T-helper 1 cell treated with Interleukin-12 subunit alpha and Interleukin-12 subunit beta and Interleukin-4 antibody, amounts not matched to agents 30 μg/mL and 1 μg/mL, for 36 hours (primary cell): Measurements from ENCODE around the gene PAK1.
A peak's percentile ranks its signal among the peaks of the same experiment; 100 is the strongest.

Source experiments
- H3K27ac Mint-ChIP-seq: one replicate; pipeline ENCODE4 v1.8.0; 2021; ENCODE audit warnings: mild to moderate bottlenecking, mixed read lengths
- H3K27me3 Mint-ChIP-seq: one replicate; pipeline ENCODE4 v1.8.0; 2021; ENCODE audit warnings: low read depth, mixed read lengths
- H3K36me3 Mint-ChIP-seq: one replicate; pipeline ENCODE4 v1.8.0; 2021; ENCODE audit warnings: low read depth, mixed read lengths
- H3K4me1 Mint-ChIP-seq: one replicate; pipeline ENCODE4 v1.8.0; 2021; ENCODE audit warnings: low read depth, mixed read lengths
- H3K4me3 Mint-ChIP-seq: one replicate; pipeline ENCODE4 v1.8.0; 2021; ENCODE audit warnings: mild to moderate bottlenecking, moderate library complexity, mixed read lengths
- H3K9me3 Mint-ChIP-seq: one replicate; pipeline ENCODE4 v1.8.0; 2021; ENCODE audit warnings: mixed read lengths

Gene PAK1

GRCh38 chr11:77436506-77436905 lies 37.4 kb downstream of the PAK1 start:
- no peak overlapping the region for H3K27ac Mint-ChIP-seq
- H3K9me3 Mint-ChIP-seq, result no peaks in the 10 kb centered on the region
- H3K27me3 Mint-ChIP-seq, result peaks cover 12% of the 10 kb centered on the region
- no peaks in the 10 kb centered on the region for H3K36me3 Mint-ChIP-seq
- H3K4me1 Mint-ChIP-seq, result no peaks in the 10 kb centered on the region
- H3K4me3 Mint-ChIP-seq, result no peak overlapping the region

GRCh38 chr11:77435972-77436371 lies 37.9 kb downstream of the PAK1 start:
- Mint-ChIP-seq H3K27me3 (peaks cover 17% of the 10 kb centered on the region), H3K4me1 (no peaks in the 10 kb centered on the region), H3K27ac (no peak overlapping the region), H3K36me3 (no peaks in the 10 kb centered on the region), H3K9me3 (no peaks in the 10 kb centered on the region), H3K4me3 (no peak overlapping the region)

GRCh38 chr11:77431813-77432212 lies 42.1 kb downstream of the PAK1 start:
- no peaks in the 10 kb centered on the region for H3K4me1 Mint-ChIP-seq
- H3K9me3 Mint-ChIP-seq, result no peaks in the 10 kb centered on the region
- no peak overlapping the region for H3K4me3 Mint-ChIP-seq
- H3K27me3 Mint-ChIP-seq, result peaks cover 18% of the 10 kb centered on the region
- H3K27ac Mint-ChIP-seq, result no peak overlapping the region
- H3K36me3 Mint-ChIP-seq, result no peaks in the 10 kb centered on the region

GRCh38 chr11:77428598-77428997 lies 45.3 kb downstream of the PAK1 start:
- Mint-ChIP-seq H3K27ac (no peak overlapping the region), H3K36me3 (no peaks in the 10 kb centered on the region), H3K9me3 (no peaks in the 10 kb centered on the region), H3K27me3 (peaks cover 22% of the 10 kb centered on the region), H3K4me1 (no peaks in the 10 kb centered on the region), H3K4me3 (no peak overlapping the region)

GRCh38 chr11:77425346-77425745 lies 48.5 kb downstream of the PAK1 start:
- Mint-ChIP-seq H3K36me3 (no peaks in the 10 kb centered on the region), H3K4me1 (no peaks in the 10 kb centered on the region), H3K27ac (no peak overlapping the region), H3K27me3 (peaks cover 10% of the 10 kb centered on the region), H3K9me3 (no peaks in the 10 kb centered on the region), H3K4me3 (no peak overlapping the region)

GRCh38 chr11:77424644-77425043 lies 49.2 kb downstream of the PAK1 start:
- H3K27me3 Mint-ChIP-seq, result peaks cover 10% of the 10 kb centered on the region
- no peak overlapping the region for H3K27ac Mint-ChIP-seq
- H3K9me3 Mint-ChIP-seq, result no peaks in the 10 kb centered on the region
- H3K4me1 Mint-ChIP-seq, result no peaks in the 10 kb centered on the region
- no peaks in the 10 kb centered on the region for H3K36me3 Mint-ChIP-seq
- no peak overlapping the region for H3K4me3 Mint-ChIP-seq

- Mint-ChIP-seq H3K36me3 (no peaks in the 10 kb centered on the region), H3K9me3 (no peaks in the 10 kb centered on the region), H3K27ac (no peak overlapping the region), H3K4me1 (peaks cover 2% of the 10 kb centered on the region), H3K4me3 (no peak overlapping the region), H3K27me3 (peaks cover 10% of the 10 kb centered on the region)
Observed at GRCh38 chr11:77423624-77424023, 50.3 kb downstream of the PAK1 start.

- Mint-ChIP-seq H3K36me3 (no peaks in the 10 kb centered on the region), H3K4me3 (no peak overlapping the region), H3K4me1 (peaks cover 4% of the 10 kb centered on the region), H3K27ac (no peak overlapping the region), H3K9me3 (no peaks in the 10 kb centered on the region), H3K27me3 (peaks cover 7% of the 10 kb centered on the region)
Observed at GRCh38 chr11:77422687-77423086, 51.2 kb downstream of the PAK1 start.

- H3K36me3 Mint-ChIP-seq, result no peaks in the 10 kb centered on the region
- H3K27ac Mint-ChIP-seq, result no peak overlapping the region
- no peak overlapping the region for H3K4me3 Mint-ChIP-seq
- H3K27me3 Mint-ChIP-seq, result peaks cover 3% of the 10 kb centered on the region
- H3K4me1 Mint-ChIP-seq, result peaks cover 4% of the 10 kb centered on the region
- no peaks in the 10 kb centered on the region for H3K9me3 Mint-ChIP-seq
Observed at GRCh38 chr11:77421041-77421723, 52.7 kb downstream of the PAK1 start.

GRCh38 chr11:77418971-77419597 lies 54.8 kb downstream of the PAK1 start:
- Mint-ChIP-seq H3K36me3 (no peaks in the 10 kb centered on the region), H3K4me1 (peaks cover 4% of the 10 kb centered on the region), H3K27ac (no peak overlapping the region), H3K4me3 (no peak overlapping the region), H3K9me3 (no peaks in the 10 kb centered on the region), H3K27me3 (no peaks in the 10 kb centered on the region)

- Mint-ChIP-seq H3K27me3 (no peaks in the 10 kb centered on the region), H3K36me3 (no peaks in the 10 kb centered on the region), H3K9me3 (no peaks in the 10 kb centered on the region), H3K4me1 (peaks cover 4% of the 10 kb centered on the region), H3K4me3 (no peak overlapping the region), H3K27ac (no peak overlapping the region)
Observed at GRCh38 chr11:77418155-77418970, 55.5 kb downstream of the PAK1 start.

- H3K36me3 Mint-ChIP-seq, result peaks cover 1% of the 10 kb centered on the region
- H3K9me3 Mint-ChIP-seq, result no peaks in the 10 kb centered on the region
- no peak overlapping the region for H3K27ac Mint-ChIP-seq
- H3K4me3 Mint-ChIP-seq, result no peak overlapping the region
- peaks cover 10% of the 10 kb centered on the region for H3K4me1 Mint-ChIP-seq
- H3K27me3 Mint-ChIP-seq, result no peaks in the 10 kb centered on the region
Observed at GRCh38 chr11:77416357-77416756, 57.5 kb downstream of the PAK1 start.

- Mint-ChIP-seq H3K9me3 (no peaks in the 10 kb centered on the region), H3K27me3 (no peaks in the 10 kb centered on the region), H3K27ac (no peak overlapping the region), H3K36me3 (peaks cover 7% of the 10 kb centered on the region), H3K4me3 (no peak overlapping the region), H3K4me1 (peaks cover 26% of the 10 kb centered on the region)
Observed at GRCh38 chr11:77413850-77414460, 59.9 kb downstream of the PAK1 start.

- no peaks in the 10 kb centered on the region for H3K27me3 Mint-ChIP-seq
- no peaks in the 10 kb centered on the region for H3K9me3 Mint-ChIP-seq
- no peak overlapping the region for H3K27ac Mint-ChIP-seq
- H3K36me3 Mint-ChIP-seq, result peaks cover 12% of the 10 kb centered on the region
- peak overlapping the region; percentile 22 for H3K4me3 Mint-ChIP-seq
- peaks cover 29% of the 10 kb centered on the region for H3K4me1 Mint-ChIP-seq
Observed at GRCh38 chr11:77412814-77413213, 61.1 kb downstream of the PAK1 start.
